OCI-LY1 (cell line): ENCODE measurements around the gene TRMT61B.

Source experiments
- H2AFZ ChIP-seq: fragments of 200-600 bp; sonication (generic), shearing (Covaris generic); 2 replicates; pipeline ENCODE4 v1.6.0; 2014; ENCODE audit warnings: antibody characterized with exemption, mild to moderate bottlenecking, low read length
- H3F3A ChIP-seq: fragments of 200-600 bp; sonication (generic), shearing (Covaris generic); 2 replicates; pipeline ENCODE4 v1.6.0; 2014; ENCODE audit warnings: mild to moderate bottlenecking, antibody characterized with exemption, low read length, moderate library complexity; ENCODE audit not compliant: insufficient read depth
- H3K27ac ChIP-seq: fragments of 200-600 bp; sonication (generic); 2 replicates; pipeline ENCODE4 v1.5.1; 2014; ENCODE audit warnings: low read length, mixed run types, mild to moderate bottlenecking, low read depth; ENCODE audit not compliant: poor library complexity, severe bottlenecking
- H3K27me3 ChIP-seq: fragments of 200-600 bp; sonication (generic); 2 replicates; pipeline ENCODE4 v1.6.0; 2014; ENCODE audit warnings: antibody characterized with exemption, mild to moderate bottlenecking, low read length, moderate library complexity; ENCODE audit not compliant: insufficient read depth
- H3K36me3 ChIP-seq: fragments of 200-600 bp; sonication (generic); 2 replicates; pipeline ENCODE4 v1.6.1; 2014; ENCODE audit warnings: mild to moderate bottlenecking, antibody characterized with exemption, low read length, moderate library complexity, mixed read lengths; ENCODE audit not compliant: insufficient read depth
- H3K4me1 ChIP-seq: fragments of 200-600 bp; sonication (generic); 2 replicates; pipeline ENCODE4 v1.5.1; 2014; ENCODE audit warnings: mild to moderate bottlenecking, low read length, moderate library complexity; ENCODE audit not compliant: insufficient read depth, severe bottlenecking
- H3K4me2 ChIP-seq: fragments of 200-600 bp; sonication (generic), shearing (Covaris generic); 2 replicates; pipeline ENCODE4 v1.6.1; 2014; ENCODE audit warnings: low read length
- H3K4me3 ChIP-seq: fragments of 200-600 bp; sonication (generic); 2 replicates; pipeline ENCODE4 v1.5.1; 2014; ENCODE audit warnings: low read length, low read depth, mild to moderate bottlenecking, mixed read lengths; ENCODE audit not compliant: poor library complexity, severe bottlenecking
- H3K79me2 ChIP-seq: fragments of 200-600 bp; shearing (Covaris generic); 2 replicates; pipeline ENCODE4 v1.6.1; 2016; ENCODE audit warnings: mixed run types, low read length, mixed read lengths; ENCODE audit not compliant: insufficient read depth
- H3K9ac ChIP-seq: fragments of 200-600 bp; sonication (generic), shearing (Covaris generic); 2 replicates; pipeline ENCODE4 v1.6.1; 2014; ENCODE audit warnings: mild to moderate bottlenecking, low read length, mixed read lengths
- H3K9me2 ChIP-seq: fragments of 200-600 bp; sonication (generic), shearing (Covaris generic); 2 replicates; pipeline ENCODE4 v1.6.1; 2014; ENCODE audit warnings: low read depth, mild to moderate bottlenecking, low read length, mixed read lengths
- H3K9me3 ChIP-seq: fragments of 200-600 bp; shearing (Covaris generic); 2 replicates; pipeline ENCODE4 v1.6.1; 2014; ENCODE audit warnings: low read length, mixed read lengths
- H4K20me1 ChIP-seq: fragments of 200-600 bp; sonication (generic), shearing (Covaris generic); 2 replicates; pipeline ENCODE4 v1.6.0; 2016; ENCODE audit warnings: mild to moderate bottlenecking, low read length; ENCODE audit not compliant: insufficient read depth
- EZH2 ChIP-seq: fragments of 200-600 bp; sonication (generic), shearing (Covaris generic); IDR thresholded peaks from 2 replicates; pipeline ENCODE4 v1.8.0; 2017; ENCODE audit warnings: borderline replicate concordance, mixed run types, mild to moderate bottlenecking, antibody characterized with exemption, low read length, moderate library complexity, mixed read lengths
- TF ChIP-seq, protein P1 (sequence below): fragments of 200-600 bp; sonication (generic), shearing (Covaris generic); IDR thresholded peaks from 2 replicates; pipeline ENCODE4 v1.5.1; 2017; ENCODE audit warnings: mild to moderate bottlenecking, antibody characterized with exemption, low read length, moderate library complexity, mixed read lengths

The TRMT61B gene

GRCh38 chr2:28824870-28825269 lies 45.2 kb downstream of the TRMT61B start:
- no peaks in the 10 kb centered on the region for H3K4me1 ChIP-seq
- H3K4me3 ChIP-seq = no peak overlapping the region
- no peak overlapping the region for H3K4me2 ChIP-seq
- no peak overlapping the region for H2AFZ ChIP-seq
- no peak overlapping the region for H3K9ac ChIP-seq
- H3K9me2 ChIP-seq = no peaks in the 10 kb centered on the region
- TF ChIP-seq, protein P1, sequence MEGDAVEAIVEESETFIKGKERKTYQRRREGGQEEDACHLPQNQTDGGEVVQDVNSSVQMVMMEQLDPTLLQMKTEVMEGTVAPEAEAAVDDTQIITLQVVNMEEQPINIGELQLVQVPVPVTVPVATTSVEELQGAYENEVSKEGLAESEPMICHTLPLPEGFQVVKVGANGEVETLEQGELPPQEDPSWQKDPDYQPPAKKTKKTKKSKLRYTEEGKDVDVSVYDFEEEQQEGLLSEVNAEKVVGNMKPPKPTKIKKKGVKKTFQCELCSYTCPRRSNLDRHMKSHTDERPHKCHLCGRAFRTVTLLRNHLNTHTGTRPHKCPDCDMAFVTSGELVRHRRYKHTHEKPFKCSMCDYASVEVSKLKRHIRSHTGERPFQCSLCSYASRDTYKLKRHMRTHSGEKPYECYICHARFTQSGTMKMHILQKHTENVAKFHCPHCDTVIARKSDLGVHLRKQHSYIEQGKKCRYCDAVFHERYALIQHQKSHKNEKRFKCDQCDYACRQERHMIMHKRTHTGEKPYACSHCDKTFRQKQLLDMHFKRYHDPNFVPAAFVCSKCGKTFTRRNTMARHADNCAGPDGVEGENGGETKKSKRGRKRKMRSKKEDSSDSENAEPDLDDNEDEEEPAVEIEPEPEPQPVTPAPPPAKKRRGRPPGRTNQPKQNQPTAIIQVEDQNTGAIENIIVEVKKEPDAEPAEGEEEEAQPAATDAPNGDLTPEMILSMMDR = no peak
- no peak for TF ChIP-seq EZH2
- no peaks in the 10 kb centered on the region for H3K79me2 ChIP-seq
- no peaks in the 10 kb centered on the region for H3K9me3 ChIP-seq
- H3K27me3 ChIP-seq = no peaks in the 10 kb centered on the region
- H4K20me1 ChIP-seq = no peaks in the 10 kb centered on the region
- no peak overlapping the region for H3K27ac ChIP-seq
- no peaks in the 10 kb centered on the region for H3F3A ChIP-seq
- no peaks in the 10 kb centered on the region; the same call in 1 of the 2 replicates for H3K36me3 ChIP-seq

DNA sequence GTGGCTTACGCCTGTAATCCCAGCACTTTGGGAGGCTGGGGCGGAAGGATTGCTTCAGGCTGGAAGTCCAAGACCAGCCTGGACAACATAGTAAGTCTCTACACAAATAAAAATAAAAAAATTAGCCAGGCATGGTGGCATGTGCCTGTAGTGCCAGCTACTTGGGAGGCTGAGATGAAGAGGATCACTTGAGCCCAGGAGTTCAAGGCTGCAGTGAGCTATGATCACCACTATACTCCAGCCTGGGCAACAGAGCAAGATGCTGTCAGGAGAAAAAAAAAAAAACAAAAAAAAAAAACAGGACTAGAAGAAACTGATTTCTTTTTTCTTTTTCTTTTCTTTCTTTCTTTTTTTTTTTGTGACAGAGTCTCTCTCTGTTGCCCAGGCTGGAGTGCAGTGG lies 45.9 kb downstream of the TRMT61B start:
- H3K27ac ChIP-seq = no peak overlapping the region
- H3K9me2 ChIP-seq = no peaks in the 10 kb centered on the region
- no peaks in the 10 kb centered on the region for H3K4me1 ChIP-seq
- H3F3A ChIP-seq = no peaks in the 10 kb centered on the region
- H2AFZ ChIP-seq = no peak overlapping the region
- no peaks in the 10 kb centered on the region; the same call in 1 of the 2 replicates for H3K36me3 ChIP-seq
- no peak overlapping the region for H3K9ac ChIP-seq
- no peaks in the 10 kb centered on the region for H3K9me3 ChIP-seq
- H3K79me2 ChIP-seq = no peaks in the 10 kb centered on the region
- H3K27me3 ChIP-seq = no peaks in the 10 kb centered on the region
- no peak overlapping the region for H3K4me2 ChIP-seq
- no peaks in the 10 kb centered on the region for H4K20me1 ChIP-seq
- TF ChIP-seq, protein P1 = no peak
- no peak for TF ChIP-seq EZH2
- no peak overlapping the region for H3K4me3 ChIP-seq

- H3K79me2 ChIP-seq = no peaks in the 10 kb centered on the region
- no peaks in the 10 kb centered on the region for H3K27me3 ChIP-seq
- no peaks in the 10 kb centered on the region for H3K36me3 ChIP-seq
- no peak overlapping the region for H3K4me3 ChIP-seq
- no peak overlapping the region for H3K4me2 ChIP-seq
- H2AFZ ChIP-seq = no peak overlapping the region
- no peaks in the 10 kb centered on the region for H4K20me1 ChIP-seq
- no peak for TF ChIP-seq EZH2
- TF ChIP-seq, protein P1 = no peak
- no peaks in the 10 kb centered on the region for H3K9me3 ChIP-seq
- H3K9me2 ChIP-seq = no peaks in the 10 kb centered on the region
- no peaks in the 10 kb centered on the region for H3K4me1 ChIP-seq
- H3F3A ChIP-seq = no peaks in the 10 kb centered on the region
- H3K27ac ChIP-seq = no peak overlapping the region
- H3K9ac ChIP-seq = no peak overlapping the region
Observed at GRCh38 chr2:28822036-28822435, 48.1 kb downstream of the TRMT61B start.
